ENCODE data around the gene VTI1B.
"Not testable (repeated sequence)": the region's sequence is repeated elsewhere in the genome, so short reads cannot be mapped to it uniquely, and the experiment has no call there.

Gene VTI1B

DNA sequence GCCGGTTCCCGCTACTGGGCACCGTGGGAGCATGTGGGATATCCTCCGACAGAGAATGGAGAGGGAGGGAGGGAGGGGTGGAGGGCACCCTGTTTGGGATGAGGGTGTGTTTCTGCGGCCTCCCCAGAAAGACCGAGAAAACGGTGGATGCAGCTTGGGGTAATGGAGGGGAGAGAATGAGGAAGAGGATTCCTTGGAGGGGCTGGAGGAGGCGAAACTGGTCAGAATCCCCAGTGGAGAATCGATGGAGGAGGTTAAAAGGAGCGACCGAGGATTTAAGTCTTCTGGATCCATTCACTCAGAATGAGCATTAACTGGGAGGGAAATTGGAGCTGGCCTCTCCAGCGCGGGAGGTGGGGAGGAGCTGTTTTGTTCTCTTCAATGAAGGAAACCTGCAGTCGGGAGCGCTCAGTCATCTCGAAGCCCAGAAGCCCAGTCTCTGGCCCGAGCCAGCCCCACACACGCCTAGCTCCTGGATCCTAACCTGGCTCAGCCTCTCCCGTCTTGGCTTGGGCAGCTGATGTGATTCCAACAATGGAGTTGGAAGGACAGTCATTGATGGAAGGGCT lies 54.1 kb downstream of the VTI1B start:
- FAIRE-seq: no peak
- TF ChIP-seq PAX5 (IDR thresholded peaks at IDR 0.05; ENCODE audit: insufficient read depth, low read length, severe bottlenecking) (no peak), TAF1 (IDR thresholded peaks at IDR 0.05; ENCODE audit: low read depth, low read length) (no peak), POU2F2 (IDR thresholded peaks at IDR 0.05; ENCODE audit: low read depth, low read length) (no peak), SPI1 (IDR thresholded peaks at IDR 0.05; ENCODE audit: low read depth, low read length) (no peak), POLR2AphosphoS5 (IDR thresholded peaks at IDR 0.05; ENCODE audit: low read depth, low read length) (no peak), POLR2A (IDR thresholded peaks at IDR 0.05; ENCODE audit: low read depth, low read length) (no peak)
- no peak for DNase-seq (ENCODE audit: insufficient read length, low spot score)

- DNase-seq (ENCODE audit: insufficient read length, low spot score): peak; percentile 82
- TF ChIP-seq PAX5 (IDR thresholded peaks at IDR 0.05; ENCODE audit: insufficient read depth, low read length, severe bottlenecking): peak; percentile 11
- no peak for TF ChIP-seq SPI1 (IDR thresholded peaks at IDR 0.05; ENCODE audit: low read depth, low read length)
- TF ChIP-seq POU2F2 (IDR thresholded peaks at IDR 0.05; ENCODE audit: low read depth, low read length): 0 out of 2 replicates have a peak, but pooled peaks have one; percentile 16
- FAIRE-seq: peak; percentile 98
These were observed 54.8 kb downstream of the VTI1B start, which contains the start of gene ARG2 for GRCh38 chr14:67619446-67620216. Gene ARG2, plus strand, starts transcription at chr14:67619920. Its CDS starts 58 bp downstream, at chr14:67619978.

DNA sequence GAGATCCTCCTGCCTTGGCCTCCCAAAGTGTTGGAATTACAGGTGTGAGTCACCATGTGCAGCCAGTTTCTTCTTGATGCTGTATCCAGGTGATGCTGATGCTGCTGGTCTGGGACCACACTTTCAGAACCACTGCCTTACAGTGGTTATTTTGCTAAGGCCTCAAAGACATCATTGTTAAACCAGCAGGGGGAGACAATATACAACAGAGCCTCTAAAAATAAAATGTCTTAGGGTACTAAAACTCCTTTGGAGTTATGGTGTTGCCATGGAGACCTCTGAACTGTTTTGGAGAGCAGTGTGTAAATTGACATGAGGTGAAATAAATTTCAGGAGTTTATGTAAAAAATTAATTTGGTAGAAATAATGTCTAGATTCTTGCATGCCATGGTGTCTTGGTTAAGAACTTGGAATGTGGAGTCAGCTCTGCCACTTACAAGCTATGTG lies 55.8 kb downstream of the VTI1B start:
- FAIRE-seq: peak; percentile 43
- no peak for TF ChIP-seq POU2F2 (IDR thresholded peaks at IDR 0.05; ENCODE audit: low read depth, low read length)
- no peak for TF ChIP-seq POLR2AphosphoS5 (IDR thresholded peaks at IDR 0.05; ENCODE audit: low read depth, low read length)
- TF ChIP-seq PAX5 (IDR thresholded peaks at IDR 0.05; ENCODE audit: insufficient read depth, low read length, severe bottlenecking): no peak
- no peak for TF ChIP-seq TAF1 (IDR thresholded peaks at IDR 0.05; ENCODE audit: low read depth, low read length)
- no peak for TF ChIP-seq SPI1 (IDR thresholded peaks at IDR 0.05; ENCODE audit: low read depth, low read length)
- TF ChIP-seq POLR2A (IDR thresholded peaks at IDR 0.05; ENCODE audit: low read depth, low read length): no peak

GRCh38 chr14:67610491-67610890 lies 63.9 kb downstream of the VTI1B start:
- no peak for DNase-seq (ENCODE audit: insufficient read length, low spot score)
- FAIRE-seq: no peak
- TF ChIP-seq TAF1 (IDR thresholded peaks at IDR 0.05; ENCODE audit: low read depth, low read length): no peak
- no peak for TF ChIP-seq PAX5 (IDR thresholded peaks at IDR 0.05; ENCODE audit: insufficient read depth, low read length, severe bottlenecking)
- TF ChIP-seq POLR2AphosphoS5 (IDR thresholded peaks at IDR 0.05; ENCODE audit: low read depth, low read length): no peak
- TF ChIP-seq SPI1 (IDR thresholded peaks at IDR 0.05; ENCODE audit: low read depth, low read length): 0 out of 2 replicates have a peak, but pooled peaks have one; percentile 16
- no peak for TF ChIP-seq POLR2A (IDR thresholded peaks at IDR 0.05; ENCODE audit: low read depth, low read length)
- TF ChIP-seq POU2F2 (IDR thresholded peaks at IDR 0.05; ENCODE audit: low read depth, low read length): no peak

More for the DNA sequence above, 55.8 kb downstream of the VTI1B start:
- peak; percentile 34 for DNase-seq (ENCODE audit: insufficient read length, low spot score)

GRCh38 chr14:67609642-67610310 lies 64.7 kb downstream of the VTI1B start:
- TF ChIP-seq TAF1 (IDR thresholded peaks at IDR 0.05; ENCODE audit: low read depth, low read length) (no peak), POLR2AphosphoS5 (IDR thresholded peaks at IDR 0.05; ENCODE audit: low read depth, low read length) (no peak), POU2F2 (IDR thresholded peaks at IDR 0.05; ENCODE audit: low read depth, low read length) (no peak), SPI1 (IDR thresholded peaks at IDR 0.05; ENCODE audit: low read depth, low read length) (no peak), PAX5 (IDR thresholded peaks at IDR 0.05; ENCODE audit: insufficient read depth, low read length, severe bottlenecking) (no peak), POLR2A (IDR thresholded peaks at IDR 0.05; ENCODE audit: low read depth, low read length) (no peak)
- DNase-seq (ENCODE audit: insufficient read length, low spot score) (no peak), FAIRE-seq (no peak)

DNA sequence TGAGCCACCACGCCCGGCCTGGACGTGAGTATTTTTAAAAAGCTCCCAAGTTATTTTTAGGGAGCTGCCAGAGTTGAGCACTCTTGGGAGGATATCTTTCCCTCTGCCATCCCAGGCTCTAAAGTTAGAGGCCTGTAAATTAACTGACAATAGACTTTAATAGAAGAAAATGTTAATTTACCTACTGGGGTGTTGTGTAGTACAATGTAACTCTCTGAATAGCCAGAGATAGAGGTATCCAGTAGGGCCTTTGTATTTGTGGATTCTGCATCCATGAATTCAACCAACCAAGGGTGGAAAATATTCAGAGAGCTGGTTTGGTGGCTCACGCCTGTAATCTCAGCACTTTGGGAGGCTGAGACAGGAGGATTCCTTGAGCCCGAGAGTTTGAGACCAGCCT lies 66.8 kb downstream of the VTI1B start:
- no peak for TF ChIP-seq TAF1 (IDR thresholded peaks at IDR 0.05; ENCODE audit: low read depth, low read length)
- no peak for DNase-seq (ENCODE audit: insufficient read length, low spot score)
- no peak for FAIRE-seq

GRCh38 chr14:67602995-67603545 lies 71.4 kb downstream of the VTI1B start:
- DNase-seq (ENCODE audit: insufficient read length, low spot score): no peak
- peak; percentile 70; the same call in 1 of the 2 replicates for TF ChIP-seq POU2F2 (IDR thresholded peaks at IDR 0.05; ENCODE audit: low read depth, low read length)
- TF ChIP-seq PAX5 (IDR thresholded peaks at IDR 0.05; ENCODE audit: insufficient read depth, low read length, severe bottlenecking): peak; percentile 81
- TF ChIP-seq SPI1 (IDR thresholded peaks at IDR 0.05; ENCODE audit: low read depth, low read length): no peak
- peak; percentile 97 for FAIRE-seq

DNA sequence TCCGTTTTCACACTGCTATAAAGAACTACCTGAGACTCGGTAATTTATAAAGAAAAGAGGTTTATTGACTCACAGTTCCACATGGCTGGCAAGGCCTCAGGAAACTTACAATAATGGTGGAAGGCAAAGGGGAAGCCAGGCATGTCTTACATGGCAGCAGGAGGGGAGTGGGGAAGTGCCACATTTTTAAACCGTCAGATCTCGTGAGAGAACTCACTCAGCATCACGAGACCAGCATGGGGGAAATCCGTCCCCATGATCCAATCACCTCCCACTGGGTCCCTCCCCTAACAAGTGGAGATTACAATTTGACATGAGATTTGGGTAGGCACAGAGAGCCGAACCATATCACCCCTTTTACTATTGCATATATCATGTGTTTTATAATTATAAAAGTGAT lies 72.4 kb downstream of the VTI1B start:
- DNase-seq (ENCODE audit: insufficient read length, low spot score): no peak
- no peak for FAIRE-seq
- TF ChIP-seq SPI1 (IDR thresholded peaks at IDR 0.05; ENCODE audit: low read depth, low read length) (peak; percentile 25; the same call in 1 of the 2 replicates), POLR2A (IDR thresholded peaks at IDR 0.05; ENCODE audit: low read depth, low read length) (no peak), POLR2AphosphoS5 (IDR thresholded peaks at IDR 0.05; ENCODE audit: low read depth, low read length) (no peak), TAF1 (IDR thresholded peaks at IDR 0.05; ENCODE audit: low read depth, low read length) (no peak)

GRCh38 chr14:67600562-67600974 lies 73.9 kb downstream of the VTI1B start:
- not testable (repeated sequence) for FAIRE-seq; DNase-seq (ENCODE audit: insufficient read length, low spot score)

All from GM12891 (cell line).